Right kidney (tissue), 9 donors: ENCODE data around the gene SAP30.

ENCODE experiments used
- DNase-seq: peaks from one replicate; pipeline ENCODE4 v3.0.0-alpha.2; 2016
- long read RNA-seq, 8 donors: transcript quantifications; one replicate each; lab custom pipeline, GENCODE V29; 2026

Gene SAP30
- long read RNA-seq, donor 1, transcript SAP30-201 (4 exons, 1,108 nt), result major isoform, 18 of 18 reads
- long read RNA-seq, donor 1, partial matches to known transcripts, result 0 of 18 reads
- long read RNA-seq, donor 1, other reads (novel, unspliced or antisense), result 0 of 18 reads
- long read RNA-seq, donor 2, transcript SAP30-201 (4 exons, 1,108 nt), result major isoform, 10 of 22 reads
- long read RNA-seq, donor 2, partial matches to known transcripts, result 12 of 22 reads
- long read RNA-seq, donor 2, other reads (novel, unspliced or antisense), result 0 of 22 reads
- long read RNA-seq, donor 3, transcript SAP30-201 (4 exons, 1,108 nt), result major isoform, 8 of 8 reads
- long read RNA-seq, donor 3, partial matches to known transcripts, result 0 of 8 reads
- long read RNA-seq, donor 3, other reads (novel, unspliced or antisense), result 0 of 8 reads
- long read RNA-seq, donor 4, transcript SAP30-201 (4 exons, 1,108 nt), result major isoform, 13 of 18 reads
- long read RNA-seq, donor 4, partial matches to known transcripts, result 5 of 18 reads
- long read RNA-seq, donor 4, other reads (novel, unspliced or antisense), result 0 of 18 reads
- long read RNA-seq, donor 5, transcript SAP30-201 (4 exons, 1,108 nt), result major isoform, 12 of 12 reads
- long read RNA-seq, donor 5, partial matches to known transcripts, result 0 of 12 reads
- long read RNA-seq, donor 5, other reads (novel, unspliced or antisense), result 0 of 12 reads
- long read RNA-seq, donor 6, transcript SAP30-201 (4 exons, 1,108 nt), result major isoform, 5 of 10 reads
- long read RNA-seq, donor 6, partial matches to known transcripts, result 5 of 10 reads
- long read RNA-seq, donor 6, other reads (novel, unspliced or antisense), result 0 of 10 reads
- long read RNA-seq, donor 7, transcript SAP30-201 (4 exons, 1,108 nt), result major isoform, 21 of 21 reads
- long read RNA-seq, donor 7, partial matches to known transcripts, result 0 of 21 reads
- long read RNA-seq, donor 7, other reads (novel, unspliced or antisense), result 0 of 21 reads
- long read RNA-seq, donor 8, transcript SAP30-201 (4 exons, 1,108 nt), result major isoform, 10 of 18 reads
- long read RNA-seq, donor 8, partial matches to known transcripts, result 8 of 18 reads
- long read RNA-seq, donor 8, other reads (novel, unspliced or antisense), result 0 of 18 reads

- peak; percentile 97 for DNase-seq
Observed at GRCh38 chr4:173370477-173371291, at the start of gene SAP30. Gene SAP30, plus strand, starts transcription at chr4:173370954. Its CDS starts 229 bp downstream, at chr4:173371183.

GRCh38 chr4:173325007-173325736 lies 45.6 kb upstream of the SAP30 start:
- no peak for DNase-seq

- DNase-seq, result no peak
Observed at GRCh38 chr4:173328236-173328901, 42.4 kb upstream of the SAP30 start.

- DNase-seq, result no peak
Observed at GRCh38 chr4:173330590-173330989, 40.2 kb upstream of the SAP30 start.

- no peak for DNase-seq
Observed at GRCh38 chr4:173332021-173332487, 38.7 kb upstream of the SAP30 start.

GRCh38 chr4:173332963-173333657 lies 37.6 kb upstream of the SAP30 start:
- DNase-seq, result peak; percentile 68

GRCh38 chr4:173333658-173334084 lies 37.1 kb upstream of the SAP30 start:
- no peak for DNase-seq

GRCh38 chr4:173334085-173334890 lies 36.5 kb upstream of the SAP30 start, which contains the start of gene HMGB2:
Gene HMGB2, minus strand, starts transcription at chr4:173334358. Its CDS starts 709 bp downstream, at chr4:173333649.
- peak; percentile 96 for DNase-seq

GRCh38 chr4:173334891-173335752 lies 35.6 kb upstream of the SAP30 start:
- peak; percentile 88 for DNase-seq

- DNase-seq, result no peak
Observed at GRCh38 chr4:173337463-173337862, 33.3 kb upstream of the SAP30 start.

- no peak for DNase-seq
Observed at GRCh38 chr4:173343832-173344397, 26.8 kb upstream of the SAP30 start.

GRCh38 chr4:173345648-173346047 lies 25.1 kb upstream of the SAP30 start:
- no peak for DNase-seq

GRCh38 chr4:173346074-173346473 lies 24.7 kb upstream of the SAP30 start:
- DNase-seq, result no peak

GRCh38 chr4:173347467-173347866 lies 23.3 kb upstream of the SAP30 start:
- no peak for DNase-seq

- no peak for DNase-seq
Observed at GRCh38 chr4:173357939-173358338, 12.8 kb upstream of the SAP30 start.

GRCh38 chr4:173360587-173361221 lies 10.1 kb upstream of the SAP30 start:
- DNase-seq, result no peak

GRCh38 chr4:173362666-173363065 lies 8.1 kb upstream of the SAP30 start:
- DNase-seq, result no peak
